ENCODE results near the gene PRPS1. TPM values are rescaled to one million over a fixed set of nuclear protein-coding genes. Genes with fewer than 3 reads are reported as not detected.

Gene PRPS1
- total and polyA plus RNA-seq, 9 of the 15 experiments (the other 6 are each of a cell fraction or from before 2014, with no cell fraction given) = 47.8 to 175 (median 79.6) TPM

GRCh38 chrX:107654872-107655761 is 26.8 kb downstream of the PRPS1 start (continued):
- TF ChIP-seq CUX1 (CRISPR knock-in tag; IDR thresholded peaks at IDR 0.05) = no peak
- peak; percentile 62 for TF ChIP-seq SMC3 (conservative IDR thresholded peaks at IDR 0.05; ENCODE audit: insufficient read depth, low read depth, low read length)
- no peak for TF ChIP-seq PHF20 (IDR thresholded peaks at IDR 0.05; ENCODE audit: partially characterized antibody)
- TF ChIP-seq ZNF263 (CRISPR knock-in tag; IDR thresholded peaks at IDR 0.05; ENCODE audit: borderline replicate concordance) = peak; percentile 39; the same call in 1 of the 2 replicates
- TF ChIP-seq PML (IDR thresholded peaks at IDR 0.05; ENCODE audit: low read length) = no peak
- no peak for TF ChIP-seq SMARCA5 (IDR thresholded peaks at IDR 0.05)
- TF ChIP-seq FOXP1 (CRISPR knock-in tag; IDR thresholded peaks at IDR 0.05) = 0 out of 2 replicates have a peak, but pooled peaks have one; percentile 52
- no peak for TF ChIP-seq ZNF134 (CRISPR knock-in tag; conservative IDR thresholded peaks at IDR 0.05)
- TF ChIP-seq RFX1 (IDR thresholded peaks at IDR 0.05) = no peak
- TF ChIP-seq ETV5 (CRISPR knock-in tag; IDR thresholded peaks at IDR 0.05; ENCODE audit: low read depth) = no peak
- no peak for TF ChIP-seq NFATC3 (IDR thresholded peaks at IDR 0.05)
- no peak for TF ChIP-seq FOS (IDR thresholded peaks at IDR 0.05; ENCODE audit: extremely low read depth, insufficient read length)
- TF ChIP-seq U2AF1 (optimal IDR thresholded peaks at IDR 0.05; ENCODE audit: low read depth, low read length) = no peak
- TF ChIP-seq KDM1A (IDR thresholded peaks at IDR 0.05) = peak in 1 of 2 experiments; percentile 21; a peak in 1 of 4 replicates
- TF ChIP-seq WHSC1 (IDR thresholded peaks at IDR 0.05; ENCODE audit: low read length) = no peak
- TF ChIP-seq ZNF41 (CRISPR knock-in tag; conservative IDR thresholded peaks at IDR 0.05) = no peak
- no peak for TF ChIP-seq ZNF140 (CRISPR knock-in tag; IDR thresholded peaks at IDR 0.05)
- TF ChIP-seq, protein P1, sequence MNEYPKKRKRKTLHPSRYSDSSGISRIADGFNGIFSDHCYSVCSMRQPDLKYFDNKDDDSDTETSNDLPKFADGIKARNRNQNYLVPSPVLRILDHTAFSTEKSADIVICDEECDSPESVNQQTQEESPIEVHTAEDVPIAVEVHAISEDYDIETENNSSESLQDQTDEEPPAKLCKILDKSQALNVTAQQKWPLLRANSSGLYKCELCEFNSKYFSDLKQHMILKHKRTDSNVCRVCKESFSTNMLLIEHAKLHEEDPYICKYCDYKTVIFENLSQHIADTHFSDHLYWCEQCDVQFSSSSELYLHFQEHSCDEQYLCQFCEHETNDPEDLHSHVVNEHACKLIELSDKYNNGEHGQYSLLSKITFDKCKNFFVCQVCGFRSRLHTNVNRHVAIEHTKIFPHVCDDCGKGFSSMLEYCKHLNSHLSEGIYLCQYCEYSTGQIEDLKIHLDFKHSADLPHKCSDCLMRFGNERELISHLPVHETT (CRISPR knock-in tag; conservative IDR thresholded peaks at IDR 0.05 in 1 of 2, IDR thresholded peaks at IDR 0.05 in 1 of 2) = no peak
- TF ChIP-seq, protein P2, sequence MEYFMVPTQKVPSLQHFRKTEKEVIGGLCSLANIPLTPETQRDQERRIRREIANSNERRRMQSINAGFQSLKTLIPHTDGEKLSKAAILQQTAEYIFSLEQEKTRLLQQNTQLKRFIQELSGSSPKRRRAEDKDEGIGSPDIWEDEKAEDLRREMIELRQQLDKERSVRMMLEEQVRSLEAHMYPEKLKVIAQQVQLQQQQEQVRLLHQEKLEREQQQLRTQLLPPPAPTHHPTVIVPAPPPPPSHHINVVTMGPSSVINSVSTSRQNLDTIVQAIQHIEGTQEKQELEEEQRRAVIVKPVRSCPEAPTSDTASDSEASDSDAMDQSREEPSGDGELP (CRISPR knock-in tag; IDR thresholded peaks at IDR 0.05; ENCODE audit: borderline replicate concordance) = peak; percentile 89
- TF ChIP-seq CREM (IDR thresholded peaks at IDR 0.05; ENCODE audit: low read depth) = peak; percentile 50; the same call in 1 of the 2 replicates
- peak; percentile 49; the same call in 1 of the 2 replicates for TF ChIP-seq L3MBTL2 (IDR thresholded peaks at IDR 0.05)
- no peak for TF ChIP-seq TEAD2 (tag; IDR thresholded peaks at IDR 0.05)
